ENCODE results near the gene ELANE. TPM values are rescaled to one million over a fixed set of nuclear protein-coding genes. Genes with fewer than 3 reads are reported as not detected.
"Not testable (repeated sequence)": the region's sequence is repeated elsewhere in the genome, so short reads cannot be mapped to it uniquely, and the experiment has no call there.

The ELANE gene
- total RNA-seq, 1 donor from 2014 or later: 0.58 TPM

- Histone ChIP-seq H3K4me3 (no peak overlapping the region), H3K27ac (replicated peaks) (no peak overlapping the region), H3K36me3 (no peaks in the 10 kb centered on the region), H3K27me3 (ENCODE audit: low read depth) (peaks cover 54% of the 10 kb centered on the region), H3K9me3 (replicated peaks) (no peaks in the 10 kb centered on the region), H3K4me1 (no peaks in the 10 kb centered on the region)
- intact Hi-C loops (cut with micrococcal nuclease): no loop called here
- no peak for DNase-seq
- TF ChIP-seq CTCF (IDR thresholded peaks at IDR 0.05; ENCODE audit: borderline replicate concordance): no peak
Measured at GRCh38 chr19:829129-829758, 22.9 kb upstream of the ELANE start.

GRCh38 chr19:831407-832369, 20.4 kb upstream of the ELANE start:
- Histone ChIP-seq H3K27ac (replicated peaks) (no peak overlapping the region), H3K27me3 (ENCODE audit: low read depth) (peaks cover 67% of the 10 kb centered on the region), H3K9me3 (replicated peaks) (no peaks in the 10 kb centered on the region), H3K4me1 (no peaks in the 10 kb centered on the region), H3K36me3 (no peaks in the 10 kb centered on the region), H3K4me3 (no peak overlapping the region)
- TF ChIP-seq CTCF (IDR thresholded peaks at IDR 0.05; ENCODE audit: borderline replicate concordance): no peak
- no peak for DNase-seq
- intact Hi-C loops (cut with micrococcal nuclease): no loop called here

- no peaks in the 10 kb centered on the region for H3K9me3 ChIP-seq (replicated peaks)
- H3K36me3 ChIP-seq: no peaks in the 10 kb centered on the region
- peaks cover 83% of the 10 kb centered on the region for H3K27me3 ChIP-seq (ENCODE audit: low read depth)
- no peak overlapping the region for H3K27ac ChIP-seq (replicated peaks)
- no peak for TF ChIP-seq CTCF (IDR thresholded peaks at IDR 0.05; ENCODE audit: borderline replicate concordance)
- intact Hi-C loops (cut with micrococcal nuclease): no loop called here
- no peaks in the 10 kb centered on the region for H3K4me1 ChIP-seq
- no peak for DNase-seq
- no peak overlapping the region for H3K4me3 ChIP-seq
Measured at GRCh38 chr19:834216-834615, 17.9 kb upstream of the ELANE start.

- H3K4me1 ChIP-seq: no peaks in the 10 kb centered on the region
- peaks cover 79% of the 10 kb centered on the region for H3K27me3 ChIP-seq (ENCODE audit: low read depth)
- intact Hi-C loops (cut with micrococcal nuclease): no loop called here
- no peaks in the 10 kb centered on the region for H3K36me3 ChIP-seq
- no peak for DNase-seq
- no peak overlapping the region for H3K27ac ChIP-seq (replicated peaks)
- H3K4me3 ChIP-seq: no peak overlapping the region
- no peak for TF ChIP-seq CTCF (IDR thresholded peaks at IDR 0.05; ENCODE audit: borderline replicate concordance)
- no peaks in the 10 kb centered on the region for H3K9me3 ChIP-seq (replicated peaks)
Measured at GRCh38 chr19:835210-835810, 16.8 kb upstream of the ELANE start.

GRCh38 chr19:840519-841206, 11.4 kb upstream of the ELANE start, which contains the start of gene PRTN3:
Gene PRTN3, plus strand, starts transcription at chr19:840999. Its CDS starts 10 bp downstream, at chr19:841009.
- no peaks in the 10 kb centered on the region for H3K36me3 ChIP-seq
- peaks cover 87% of the 10 kb centered on the region for H3K27me3 ChIP-seq (ENCODE audit: low read depth)
- H3K4me3 ChIP-seq: no peak within 1 kb of the TSS
- no peak within 1 kb of the TSS for H3K27ac ChIP-seq (replicated peaks)
- intact Hi-C loops (cut with micrococcal nuclease): no loop called here
- no peaks in the 10 kb centered on the region for H3K9me3 ChIP-seq (replicated peaks)
- H3K4me1 ChIP-seq: peaks cover 9% of the 10 kb centered on the region
- no peak for DNase-seq
- no peak for TF ChIP-seq CTCF (IDR thresholded peaks at IDR 0.05; ENCODE audit: borderline replicate concordance)

- H3K9me3 ChIP-seq (replicated peaks); H3K4me3 ChIP-seq; H3K27ac ChIP-seq (replicated peaks); intact Hi-C loops (cut with micrococcal nuclease); DNase-seq; H3K36me3 ChIP-seq: not testable (repeated sequence)
- H3K27me3 ChIP-seq (ENCODE audit: low read depth): peaks cover 87% of the 10 kb centered on the region
- peaks cover 13% of the 10 kb centered on the region for H3K4me1 ChIP-seq
Measured at GRCh38 chr19:842802-843179, 9.3 kb upstream of the ELANE start.
